Astrocyte (in vitro differentiated cells and primary cell): ENCODE results near the gene FAM98C. TPM values are rescaled to one million over a fixed set of nuclear protein-coding genes. Genes with fewer than 3 reads are reported as not detected.
"Not testable (repeated sequence)": the region's sequence is repeated elsewhere in the genome, so short reads cannot be mapped to it uniquely, and the experiment has no call there.

Source experiments
- DNase-seq: peaks from one replicate; pipeline ENCODE4 v3.0.0-alpha.2; 2010; ENCODE audit warnings: low read depth
- FAIRE-seq: peaks from 2 replicates; lab custom pipeline; 2011; peaks lifted over from hg19 to GRCh38; lab: Jason Lieb, UNC
- H2AFZ ChIP-seq: 2 replicates; pipeline ENCODE4 v1.6.0; 2012; ENCODE audit warnings: low read depth, low read length, inconsistent platforms
- H3K27ac ChIP-seq: 2 replicates; pipeline ENCODE4 v1.5.1; 2011; ENCODE audit warnings: low read depth, low read length, inconsistent platforms
- H3K27me3 ChIP-seq: 2 replicates; pipeline ENCODE4 v1.6.0; 2011; ENCODE audit warnings: low read length, inconsistent platforms; ENCODE audit not compliant: insufficient read depth
- H3K36me3 ChIP-seq: 2 replicates; pipeline ENCODE4 v1.5.1; 2011; ENCODE audit warnings: low read length, inconsistent platforms; ENCODE audit not compliant: insufficient read depth
- H3K4me1 ChIP-seq: 2 replicates; pipeline ENCODE4 v1.5.1; 2011; ENCODE audit warnings: low read length, inconsistent platforms; ENCODE audit not compliant: insufficient read depth
- H3K4me2 ChIP-seq: 2 replicates; pipeline ENCODE4 v1.6.0; 2012; ENCODE audit warnings: low read length, inconsistent platforms
- H3K4me3 ChIP-seq: 2 replicates; pipeline ENCODE4 v1.5.1; 2011; ENCODE audit warnings: low read depth, mild to moderate bottlenecking, low read length, inconsistent platforms; ENCODE audit not compliant: insufficient read depth
- H3K79me2 ChIP-seq: 2 replicates; pipeline ENCODE4 v1.6.0; 2012; ENCODE audit warnings: mild to moderate bottlenecking, low read length, inconsistent platforms; ENCODE audit not compliant: insufficient read depth
- H3K9ac ChIP-seq: 2 replicates; pipeline ENCODE4 v1.6.0; 2012; ENCODE audit warnings: mild to moderate bottlenecking, low read length, inconsistent platforms
- H3K9me3 ChIP-seq: 2 replicates; pipeline ENCODE4 v1.5.1; 2012; ENCODE audit warnings: low read depth, mild to moderate bottlenecking, low read length, inconsistent platforms; ENCODE audit not compliant: insufficient read depth
- H4K20me1 ChIP-seq: 2 replicates; pipeline ENCODE4 v1.6.0; 2012; ENCODE audit warnings: low read length, inconsistent platforms; ENCODE audit not compliant: insufficient read depth
- H3K27ac Mint-ChIP-seq: one replicate; pipeline ENCODE4 v1.8.0; 2021; ENCODE audit warnings: mild to moderate bottlenecking, mixed read lengths; ENCODE audit not compliant: unreplicated experiment
- H3K27me3 Mint-ChIP-seq: one replicate; pipeline ENCODE4 v1.8.0; 2021; ENCODE audit warnings: low read depth, mixed read lengths; ENCODE audit not compliant: unreplicated experiment
- H3K36me3 Mint-ChIP-seq: one replicate; pipeline ENCODE4 v1.8.0; 2021; ENCODE audit warnings: low read depth, mixed read lengths; ENCODE audit not compliant: unreplicated experiment
- H3K4me1 Mint-ChIP-seq: one replicate; pipeline ENCODE4 v1.8.0; 2021; ENCODE audit warnings: low read depth, mixed read lengths; ENCODE audit not compliant: unreplicated experiment
- H3K4me3 Mint-ChIP-seq: one replicate; pipeline ENCODE4 v1.8.0; 2021; ENCODE audit warnings: mild to moderate bottlenecking, moderate library complexity, mixed read lengths; ENCODE audit not compliant: unreplicated experiment
- H3K9me3 Mint-ChIP-seq: one replicate; pipeline ENCODE4 v1.8.0; 2021; ENCODE audit warnings: mild to moderate bottlenecking, mixed read lengths; ENCODE audit not compliant: unreplicated experiment
- CTCF ChIP-seq: IDR thresholded peaks from 2 replicates; pipeline ENCODE4 v1.5.1; 2011; ENCODE audit warnings: low read depth, mild to moderate bottlenecking, inconsistent platforms, low read length, moderate library complexity; ENCODE audit not compliant: insufficient read depth
- EZH2 ChIP-seq: IDR thresholded peaks from 2 replicates; pipeline ENCODE4 v1.6.1; 2012; ENCODE audit warnings: mild to moderate bottlenecking, low read length, inconsistent platforms; ENCODE audit not compliant: insufficient read depth
- total RNA-seq: library from RNA; stranded (reverse); gene quantifications from 2 replicates; pipeline ENCODE4 v1.2.1, GENCODE V29; 2021

Gene FAM98C
- total RNA-seq, 1 donor from 2014 or later: 15.0 TPM

GRCh38 chr19:38425222-38425809 lies 22.4 kb downstream of the FAM98C start:
- no peaks in the 10 kb centered on the region for H3K9me3 ChIP-seq
- H3K36me3 Mint-ChIP-seq: peaks cover 2% of the 10 kb centered on the region
- peaks cover 9% of the 10 kb centered on the region for H3K27me3 ChIP-seq
- no peak overlapping the region for H3K27ac Mint-ChIP-seq
- no peaks in the 10 kb centered on the region for H3K9me3 Mint-ChIP-seq
- H3K4me1 ChIP-seq: no peaks in the 10 kb centered on the region
- no peak overlapping the region for H3K9ac ChIP-seq
- no peak overlapping the region for H3K4me2 ChIP-seq
- FAIRE-seq (no peak), DNase-seq (no peak)
- H3K4me1 Mint-ChIP-seq: peaks cover 1% of the 10 kb centered on the region
- H3K79me2 ChIP-seq: no peaks in the 10 kb centered on the region
- peaks cover 18% of the 10 kb centered on the region for H3K27me3 Mint-ChIP-seq
- H4K20me1 ChIP-seq: no peaks in the 10 kb centered on the region
- H3K4me3 Mint-ChIP-seq: no peak overlapping the region
- H2AFZ ChIP-seq: no peak overlapping the region
- TF ChIP-seq EZH2 (no peak), CTCF (no peak)
- no peak overlapping the region for H3K27ac ChIP-seq
- H3K36me3 ChIP-seq: no peaks in the 10 kb centered on the region
- H3K4me3 ChIP-seq: no peak overlapping the region

GRCh38 chr19:38425810-38426466 lies 23.0 kb downstream of the FAM98C start, which contains the start of gene RASGRP4:
TSS of gene RASGRP4 (minus strand) at chr19:38426219. CDS start at chr19:38426091, 128 bp downstream.
- Histone ChIP-seq H3K9me3 (no peaks in the 10 kb centered on the region), H3K27ac (no peak within 1 kb of the TSS), H4K20me1 (no peaks in the 10 kb centered on the region), H3K4me2 (no peak within 1 kb of the TSS), H3K79me2 (no peaks in the 10 kb centered on the region), H3K9ac (no peak within 1 kb of the TSS), H3K4me1 (no peaks in the 10 kb centered on the region), H3K4me3 (no peak within 1 kb of the TSS), H3K36me3 (no peaks in the 10 kb centered on the region), H2AFZ (no peak within 1 kb of the TSS), H3K27me3 (peaks cover 7% of the 10 kb centered on the region)
- no peaks in the 10 kb centered on the region for H3K9me3 Mint-ChIP-seq
- H3K4me3 Mint-ChIP-seq: no peak within 1 kb of the TSS
- DNase-seq (no peak), FAIRE-seq (no peak)
- no peak within 1 kb of the TSS for H3K27ac Mint-ChIP-seq
- H3K4me1 Mint-ChIP-seq: peaks cover 1% of the 10 kb centered on the region
- peaks cover 14% of the 10 kb centered on the region for H3K27me3 Mint-ChIP-seq
- H3K36me3 Mint-ChIP-seq: peaks cover 2% of the 10 kb centered on the region
- TF ChIP-seq CTCF (no peak), EZH2 (no peak)

GRCh38 chr19:38427035-38427677 lies 24.3 kb downstream of the FAM98C start:
- H3K36me3 ChIP-seq, H3K4me3 ChIP-seq, H4K20me1 ChIP-seq, H3K4me1 ChIP-seq, H3K4me1 Mint-ChIP-seq, H3K4me2 ChIP-seq, DNase-seq, H3K9me3 ChIP-seq, H3K27ac Mint-ChIP-seq, H3K79me2 ChIP-seq, H3K36me3 Mint-ChIP-seq, H3K9me3 Mint-ChIP-seq, H2AFZ ChIP-seq, H3K4me3 Mint-ChIP-seq, H3K9ac ChIP-seq, FAIRE-seq, H3K27ac ChIP-seq: not testable (repeated sequence)
- peaks cover 11% of the 10 kb centered on the region for H3K27me3 ChIP-seq
- H3K27me3 Mint-ChIP-seq: peaks cover 16% of the 10 kb centered on the region
